WTC11 (cell line): ENCODE measurements around the gene LRRC47. TPM values are rescaled to one million over a fixed set of nuclear protein-coding genes. Genes with fewer than 3 reads are reported as not detected.

Experiments used
- ATAC-seq: fragments of 200-7000 bp; cut with Tn5 transposase; 2 replicates; pipeline ENCODE4 v1.10.0; 2021; ENCODE audit warnings: mild to moderate bottlenecking, moderate library complexity
- CTCF ChIA-PET: fragments of 300-600 bp; sonication (Branson Sonifier 250); formaldehyde crosslinking; loops from one replicate; lab custom pipeline; 2021; ENCODE audit warnings: antibody characterized with exemption; lab: Charles Lee
- POLR2A ChIA-PET: fragments of 350-600 bp; sonication (Branson Sonifier 250); formaldehyde crosslinking; loops from one replicate; lab custom pipeline; 2021; ENCODE audit warnings: antibody characterized with exemption; lab: Charles Lee
- DNase-seq: peaks from one replicate; pipeline ENCODE4 v3.0.0; 2021; ENCODE audit warnings: low spot score
- H3K27ac Mint-ChIP-seq: 2 replicates; pipeline ENCODE4 v1.8.0; 2021; ENCODE audit warnings: mixed read lengths
- H3K27me3 Mint-ChIP-seq: 2 replicates; pipeline ENCODE4 v1.8.0; 2021; ENCODE audit warnings: low read depth, mild to moderate bottlenecking, moderate library complexity, mixed read lengths
- H3K36me3 Mint-ChIP-seq: 2 replicates; pipeline ENCODE4 v1.8.0; 2021; ENCODE audit warnings: mixed read lengths
- H3K4me1 Mint-ChIP-seq: 2 replicates; pipeline ENCODE4 v1.8.0; 2022; ENCODE audit warnings: mixed read lengths
- H3K4me3 Mint-ChIP-seq: 2 replicates; pipeline ENCODE4 v1.8.0; 2021; ENCODE audit warnings: mild to moderate bottlenecking, moderate library complexity, mixed read lengths
- H3K9me3 Mint-ChIP-seq: 2 replicates; pipeline ENCODE4 v1.8.0; 2021; ENCODE audit warnings: mixed read lengths
- ELF4 ChIP-seq: sonication (generic); formaldehyde crosslinking; IDR thresholded peaks from 2 replicates; pipeline ENCODE4 v1.8.1; 2022; ENCODE audit warnings: low read depth, mild to moderate bottlenecking, moderate library complexity, missing genetic modification reagents
- ETV6 ChIP-seq: sonication (generic); formaldehyde crosslinking; IDR thresholded peaks from 2 replicates; pipeline ENCODE4 v1.8.1; 2022; ENCODE audit warnings: mild to moderate bottlenecking, missing genetic modification reagents
- FOXJ3 ChIP-seq: sonication (generic); formaldehyde crosslinking; IDR thresholded peaks from 2 replicates; pipeline ENCODE4 v1.9.0; 2021; ENCODE audit warnings: missing genetic modification reagents, mild to moderate bottlenecking, borderline replicate concordance
- FOXP1 ChIP-seq: sonication (generic); formaldehyde crosslinking; IDR thresholded peaks from 2 replicates; pipeline ENCODE4 v1.8.0; 2022; ENCODE audit warnings: missing genetic modification reagents, mild to moderate bottlenecking, moderate library complexity, borderline replicate concordance
- GRHL2 ChIP-seq: fragments of 250-450 bp; sonication (Bioruptor Pico); IDR thresholded peaks from 2 replicates; pipeline ENCODE4 v1.8.0; 2022; ENCODE audit warnings: mild to moderate bottlenecking, moderate library complexity; ENCODE audit not compliant: insufficient replicate concordance, severe bottlenecking
- JAZF1 ChIP-seq: fragments of 250-450 bp; sonication (Bioruptor Pico); IDR thresholded peaks from 2 replicates; pipeline ENCODE4 v1.9.0; 2021; ENCODE audit warnings: moderate library complexity, mild to moderate bottlenecking, inconsistent platforms
- KAT7 ChIP-seq: sonication (generic); formaldehyde crosslinking; IDR thresholded peaks from 2 replicates; pipeline ENCODE4 v1.8.1; 2023; ENCODE audit warnings: missing genetic modification reagents, mild to moderate bottlenecking, borderline replicate concordance
- NFATC4 ChIP-seq: fragments of 250-450 bp; sonication (Bioruptor Pico); IDR thresholded peaks from 2 replicates; pipeline ENCODE4 v1.9.0; 2021; ENCODE audit warnings: mild to moderate bottlenecking
- SP1 ChIP-seq: sonication (generic); formaldehyde crosslinking; conservative IDR thresholded peaks from 2 replicates; pipeline ENCODE4 v1.8.1; 2022; ENCODE audit warnings: missing genetic modification reagents
- TEAD4 ChIP-seq: sonication (generic); formaldehyde crosslinking; IDR thresholded peaks from 2 replicates; pipeline ENCODE4 v1.8.0; 2022; ENCODE audit warnings: mild to moderate bottlenecking, missing genetic modification reagents
- total RNA-seq: library from RNA; stranded (reverse); gene quantifications from 3 replicates; pipeline ENCODE4 v1.2.3, GENCODE V29; 2021
- TF ChIP-seq, protein P1 (sequence below): sonication (generic); formaldehyde crosslinking; IDR thresholded peaks from 2 replicates; pipeline ENCODE4 v1.8.0; 2023; ENCODE audit warnings: missing genetic modification reagents, mild to moderate bottlenecking, borderline replicate concordance
- TF ChIP-seq, protein P2 (sequence below): sonication (generic); formaldehyde crosslinking; conservative IDR thresholded peaks from 2 replicates; pipeline ENCODE4 v1.8.1; 2023; ENCODE audit warnings: mild to moderate bottlenecking, low read depth, missing genetic modification reagents, moderate library complexity
- TF ChIP-seq, protein P3 (sequence below): fragments of 250-450 bp; sonication (Bioruptor Pico); IDR thresholded peaks from 2 replicates; pipeline ENCODE4 v2.1.2; 2022; ENCODE audit warnings: mild to moderate bottlenecking, moderate library complexity
- TF ChIP-seq, protein P4 (sequence below): sonication (generic); formaldehyde crosslinking; IDR thresholded peaks from 2 replicates; pipeline ENCODE4 v1.8.1; 2022; ENCODE audit warnings: low read depth, missing genetic modification reagents, borderline replicate concordance

The LRRC47 gene
- total RNA-seq, 1 experiment from 2014 or later, result 92.4 TPM

DNA sequence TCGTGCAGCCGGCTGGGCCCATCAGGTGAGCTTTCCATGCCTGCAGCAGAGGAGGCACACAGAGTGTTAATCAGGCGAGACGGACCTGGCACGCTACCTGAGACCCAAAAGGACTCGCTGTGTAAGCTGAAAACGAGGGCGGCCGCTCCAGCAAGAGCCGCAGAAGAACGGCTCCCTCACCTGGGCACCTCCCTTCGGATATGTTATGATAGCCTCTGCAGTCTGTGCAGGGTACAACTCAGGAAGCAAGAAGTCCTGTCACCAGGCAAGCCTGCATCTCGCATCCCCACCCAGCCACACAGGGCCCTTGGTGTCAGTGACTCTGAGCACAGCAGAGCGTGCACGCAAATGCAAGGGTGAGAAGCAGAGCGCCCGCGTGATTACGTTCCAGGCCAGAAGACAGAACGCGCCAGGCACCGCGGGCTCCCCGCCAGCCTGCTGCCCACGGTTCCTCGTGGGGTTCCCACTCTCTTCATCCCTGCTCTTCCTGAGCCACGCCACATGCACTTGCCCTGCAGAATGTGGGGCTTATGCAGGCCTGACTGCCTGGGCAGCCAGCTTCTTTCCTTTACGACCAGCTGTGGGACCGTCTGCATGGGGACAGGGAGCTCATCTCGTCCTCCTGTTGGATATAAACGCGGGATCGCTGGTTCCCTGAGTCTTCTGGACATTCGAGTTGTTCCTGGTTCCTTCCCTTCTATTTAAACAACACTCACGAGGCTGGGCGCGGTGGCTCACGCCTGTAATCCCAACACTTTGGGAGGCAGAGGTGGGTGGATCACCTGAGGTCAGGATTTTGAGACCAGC lies 20.2 kb upstream of the LRRC47 start:
- CTCF ChIA-PET, result interaction anchor here (0.6 to 0.7 kb wide), 2 partner anchors 11 to 41 kb away, joined by 3 to 4 read pairs; no protein-coding TSS in a partner anchor
- peaks cover under 1% of the 10 kb centered on the region; the same call in 1 of the 2 replicates for H3K4me1 Mint-ChIP-seq
- TF ChIP-seq JAZF1 (CRISPR knock-in tag), result no peak
- TF ChIP-seq NFATC4 (CRISPR knock-in tag), result no peak
- TF ChIP-seq KAT7 (CRISPR knock-in tag), result no peak
- TF ChIP-seq GRHL2 (CRISPR knock-in tag), result no peak
- TF ChIP-seq, all 79 proteins: peak for 0
- POLR2A ChIA-PET, result interaction anchor here (1.1 kb wide), 1 partner anchor 11 kb away, joined by 3 read pairs; no protein-coding TSS in a partner anchor
- ATAC-seq, result no peak
- DNase-seq, result no peak
- Mint-ChIP-seq H3K27ac (no peak overlapping the region), H3K36me3 (peaks cover 7% of the 10 kb centered on the region), H3K27me3 (no peaks in the 10 kb centered on the region), H3K9me3 (no peaks in the 10 kb centered on the region), H3K4me3 (no peak overlapping the region)

DNA sequence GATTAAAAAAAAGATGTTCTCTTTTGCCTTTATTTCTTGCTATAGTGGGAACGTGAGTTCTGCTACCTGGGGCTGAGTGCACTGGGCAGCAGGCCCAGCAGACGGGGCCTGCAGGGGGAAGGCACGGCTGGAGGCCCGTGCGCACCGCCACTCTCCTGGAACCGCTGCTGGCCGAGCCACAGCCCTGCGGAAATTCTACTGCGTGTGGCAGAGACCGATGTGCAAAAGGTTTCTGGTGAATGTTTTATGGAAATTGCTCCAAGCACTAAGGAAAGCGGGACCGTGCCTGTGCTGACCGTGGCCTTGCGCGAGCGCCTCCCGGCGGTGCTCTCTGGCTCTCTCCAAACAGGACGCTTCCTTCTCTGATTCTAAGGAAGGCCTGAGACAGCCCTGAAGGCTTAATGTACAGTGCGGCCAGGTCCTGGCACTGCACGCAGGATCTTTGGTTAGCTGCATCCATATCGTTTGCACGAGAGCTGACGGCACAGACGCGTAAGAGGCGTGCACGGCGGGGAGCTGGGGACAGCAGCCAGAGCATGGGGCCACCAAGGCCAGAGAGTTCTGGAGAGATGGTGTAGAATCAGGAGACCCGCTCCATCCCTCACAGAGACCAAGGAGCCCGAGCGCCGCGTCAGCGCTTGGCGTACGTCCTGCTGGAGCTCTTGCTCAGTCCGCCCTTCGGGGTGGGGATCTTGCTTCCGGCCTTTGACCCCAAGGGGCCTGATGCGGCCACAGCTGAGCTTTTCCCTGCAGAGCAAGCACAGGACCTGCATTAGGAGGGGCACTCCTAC lies 18.7 kb upstream of the LRRC47 start:
- ATAC-seq, result no peak
- Mint-ChIP-seq H3K4me1 (peaks cover 2% of the 10 kb centered on the region), H3K4me3 (no peak overlapping the region), H3K27me3 (no peaks in the 10 kb centered on the region), H3K27ac (no peak overlapping the region), H3K36me3 (peaks cover 1% of the 10 kb centered on the region), H3K9me3 (peaks cover 3% of the 10 kb centered on the region)
- POLR2A ChIA-PET, result no interaction called here
- TF ChIP-seq SP1 (CRISPR knock-in tag) (no peak), ELF4 (CRISPR knock-in tag) (no peak), FOXP1 (no peak)
- TF ChIP-seq, protein P1, sequence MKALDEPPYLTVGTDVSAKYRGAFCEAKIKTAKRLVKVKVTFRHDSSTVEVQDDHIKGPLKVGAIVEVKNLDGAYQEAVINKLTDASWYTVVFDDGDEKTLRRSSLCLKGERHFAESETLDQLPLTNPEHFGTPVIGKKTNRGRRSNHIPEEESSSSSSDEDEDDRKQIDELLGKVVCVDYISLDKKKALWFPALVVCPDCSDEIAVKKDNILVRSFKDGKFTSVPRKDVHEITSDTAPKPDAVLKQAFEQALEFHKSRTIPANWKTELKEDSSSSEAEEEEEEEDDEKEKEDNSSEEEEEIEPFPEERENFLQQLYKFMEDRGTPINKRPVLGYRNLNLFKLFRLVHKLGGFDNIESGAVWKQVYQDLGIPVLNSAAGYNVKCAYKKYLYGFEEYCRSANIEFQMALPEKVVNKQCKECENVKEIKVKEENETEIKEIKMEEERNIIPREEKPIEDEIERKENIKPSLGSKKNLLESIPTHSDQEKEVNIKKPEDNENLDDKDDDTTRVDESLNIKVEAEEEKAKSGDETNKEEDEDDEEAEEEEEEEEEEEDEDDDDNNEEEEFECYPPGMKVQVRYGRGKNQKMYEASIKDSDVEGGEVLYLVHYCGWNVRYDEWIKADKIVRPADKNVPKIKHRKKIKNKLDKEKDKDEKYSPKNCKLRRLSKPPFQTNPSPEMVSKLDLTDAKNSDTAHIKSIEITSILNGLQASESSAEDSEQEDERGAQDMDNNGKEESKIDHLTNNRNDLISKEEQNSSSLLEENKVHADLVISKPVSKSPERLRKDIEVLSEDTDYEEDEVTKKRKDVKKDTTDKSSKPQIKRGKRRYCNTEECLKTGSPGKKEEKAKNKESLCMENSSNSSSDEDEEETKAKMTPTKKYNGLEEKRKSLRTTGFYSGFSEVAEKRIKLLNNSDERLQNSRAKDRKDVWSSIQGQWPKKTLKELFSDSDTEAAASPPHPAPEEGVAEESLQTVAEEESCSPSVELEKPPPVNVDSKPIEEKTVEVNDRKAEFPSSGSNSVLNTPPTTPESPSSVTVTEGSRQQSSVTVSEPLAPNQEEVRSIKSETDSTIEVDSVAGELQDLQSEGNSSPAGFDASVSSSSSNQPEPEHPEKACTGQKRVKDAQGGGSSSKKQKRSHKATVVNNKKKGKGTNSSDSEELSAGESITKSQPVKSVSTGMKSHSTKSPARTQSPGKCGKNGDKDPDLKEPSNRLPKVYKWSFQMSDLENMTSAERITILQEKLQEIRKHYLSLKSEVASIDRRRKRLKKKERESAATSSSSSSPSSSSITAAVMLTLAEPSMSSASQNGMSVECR (CRISPR knock-in tag), result no peak
- CTCF ChIA-PET, result interaction anchor here (1.1 kb wide), 1 partner anchor 13 kb away, joined by 4 read pairs; no protein-coding TSS in a partner anchor
- no peak for DNase-seq

DNA sequence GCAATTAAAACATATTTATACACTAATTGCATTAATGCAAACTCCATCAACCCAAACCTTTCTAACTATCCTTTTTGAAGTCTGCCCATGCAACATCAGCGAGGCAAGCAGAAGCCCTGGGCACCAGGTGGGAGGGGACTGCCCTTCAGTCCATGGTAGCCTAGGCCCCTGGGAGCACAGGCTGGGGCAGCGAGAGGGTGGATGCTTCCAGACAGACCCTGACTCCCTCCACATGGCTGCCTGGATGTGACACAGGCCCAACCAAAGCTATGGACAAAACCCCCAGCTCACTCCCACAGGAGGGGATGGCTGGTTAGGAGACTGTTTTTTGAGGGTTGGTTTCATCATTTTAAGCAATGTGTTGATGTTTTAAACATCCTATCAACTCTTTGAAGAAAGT lies 17.8 kb upstream of the LRRC47 start:
- ATAC-seq, result no peak
- DNase-seq, result no peak
- H3K4me3 Mint-ChIP-seq, result no peak overlapping the region
- H3K9me3 Mint-ChIP-seq, result peaks cover 4% of the 10 kb centered on the region
- H3K27me3 Mint-ChIP-seq, result no peaks in the 10 kb centered on the region; the same call in 1 of the 2 replicates
- H3K27ac Mint-ChIP-seq, result no peak overlapping the region
- TF ChIP-seq, protein P2, sequence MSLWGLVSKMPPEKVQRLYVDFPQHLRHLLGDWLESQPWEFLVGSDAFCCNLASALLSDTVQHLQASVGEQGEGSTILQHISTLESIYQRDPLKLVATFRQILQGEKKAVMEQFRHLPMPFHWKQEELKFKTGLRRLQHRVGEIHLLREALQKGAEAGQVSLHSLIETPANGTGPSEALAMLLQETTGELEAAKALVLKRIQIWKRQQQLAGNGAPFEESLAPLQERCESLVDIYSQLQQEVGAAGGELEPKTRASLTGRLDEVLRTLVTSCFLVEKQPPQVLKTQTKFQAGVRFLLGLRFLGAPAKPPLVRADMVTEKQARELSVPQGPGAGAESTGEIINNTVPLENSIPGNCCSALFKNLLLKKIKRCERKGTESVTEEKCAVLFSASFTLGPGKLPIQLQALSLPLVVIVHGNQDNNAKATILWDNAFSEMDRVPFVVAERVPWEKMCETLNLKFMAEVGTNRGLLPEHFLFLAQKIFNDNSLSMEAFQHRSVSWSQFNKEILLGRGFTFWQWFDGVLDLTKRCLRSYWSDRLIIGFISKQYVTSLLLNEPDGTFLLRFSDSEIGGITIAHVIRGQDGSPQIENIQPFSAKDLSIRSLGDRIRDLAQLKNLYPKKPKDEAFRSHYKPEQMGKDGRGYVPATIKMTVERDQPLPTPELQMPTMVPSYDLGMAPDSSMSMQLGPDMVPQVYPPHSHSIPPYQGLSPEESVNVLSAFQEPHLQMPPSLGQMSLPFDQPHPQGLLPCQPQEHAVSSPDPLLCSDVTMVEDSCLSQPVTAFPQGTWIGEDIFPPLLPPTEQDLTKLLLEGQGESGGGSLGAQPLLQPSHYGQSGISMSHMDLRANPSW, result no peak
- TF ChIP-seq FOXJ3, result no peak
- TF ChIP-seq TEAD4 (CRISPR knock-in tag), result no peak
- TF ChIP-seq ETV6, result no peak
- TF ChIP-seq, protein P3, sequence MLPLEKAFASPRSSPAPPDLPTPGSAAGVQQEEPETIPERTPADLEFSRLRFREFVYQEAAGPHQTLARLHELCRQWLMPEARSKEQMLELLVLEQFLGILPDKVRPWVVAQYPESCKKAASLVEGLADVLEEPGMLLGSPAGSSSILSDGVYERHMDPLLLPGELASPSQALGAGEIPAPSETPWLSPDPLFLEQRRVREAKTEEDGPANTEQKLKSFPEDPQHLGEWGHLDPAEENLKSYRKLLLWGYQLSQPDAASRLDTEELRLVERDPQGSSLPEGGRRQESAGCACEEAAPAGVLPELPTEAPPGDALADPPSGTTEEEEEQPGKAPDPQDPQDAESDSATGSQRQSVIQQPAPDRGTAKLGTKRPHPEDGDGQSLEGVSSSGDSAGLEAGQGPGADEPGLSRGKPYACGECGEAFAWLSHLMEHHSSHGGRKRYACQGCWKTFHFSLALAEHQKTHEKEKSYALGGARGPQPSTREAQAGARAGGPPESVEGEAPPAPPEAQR (CRISPR knock-in tag), result no peak
- TF ChIP-seq, protein P4, sequence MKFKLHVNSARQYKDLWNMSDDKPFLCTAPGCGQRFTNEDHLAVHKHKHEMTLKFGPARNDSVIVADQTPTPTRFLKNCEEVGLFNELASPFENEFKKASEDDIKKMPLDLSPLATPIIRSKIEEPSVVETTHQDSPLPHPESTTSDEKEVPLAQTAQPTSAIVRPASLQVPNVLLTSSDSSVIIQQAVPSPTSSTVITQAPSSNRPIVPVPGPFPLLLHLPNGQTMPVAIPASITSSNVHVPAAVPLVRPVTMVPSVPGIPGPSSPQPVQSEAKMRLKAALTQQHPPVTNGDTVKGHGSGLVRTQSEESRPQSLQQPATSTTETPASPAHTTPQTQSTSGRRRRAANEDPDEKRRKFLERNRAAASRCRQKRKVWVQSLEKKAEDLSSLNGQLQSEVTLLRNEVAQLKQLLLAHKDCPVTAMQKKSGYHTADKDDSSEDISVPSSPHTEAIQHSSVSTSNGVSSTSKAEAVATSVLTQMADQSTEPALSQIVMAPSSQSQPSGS (CRISPR knock-in tag), result no peak
- ChIA-PET CTCF (no interaction called here), POLR2A (no interaction called here)
- peaks cover 2% of the 10 kb centered on the region for H3K4me1 Mint-ChIP-seq
- no peaks in the 10 kb centered on the region; the same call in 1 of the 2 replicates for H3K36me3 Mint-ChIP-seq
